22Rv1 (cell line): ENCODE data around the gene VMP1.

Experiments used
- H3K27ac ChIP-seq: fragments of 450-650 bp; 2 replicates; pipeline ENCODE4 v1.5.1; 2017
- CTCF ChIP-seq: fragments of 450-650 bp; IDR thresholded peaks from 2 replicates; pipeline ENCODE4 v1.5.1; 2017; ENCODE audit warnings: mild to moderate bottlenecking
- ZFX ChIP-seq: fragments of 450-650 bp; IDR thresholded peaks from 2 replicates; pipeline ENCODE4 v1.6.1; 2017; ENCODE audit warnings: antibody characterized with exemption, borderline replicate concordance

Gene VMP1

GRCh38 chr17:59814685-59815084, 107.2 kb downstream of the VMP1 start:
- no peak for TF ChIP-seq ZFX
- TF ChIP-seq CTCF: no peak
- no peak overlapping the region for H3K27ac ChIP-seq

- H3K27ac ChIP-seq: no peak overlapping the region
- no peak for TF ChIP-seq CTCF
- no peak for TF ChIP-seq ZFX
Observed at GRCh38 chr17:59815965-59816364, 108.5 kb downstream of the VMP1 start.

GRCh38 chr17:59825533-59826322, 118.3 kb downstream of the VMP1 start:
- H3K27ac ChIP-seq: no peak overlapping the region
- TF ChIP-seq CTCF (no peak), ZFX (no peak)

GRCh38 chr17:59826706-59827453, 119.4 kb downstream of the VMP1 start:
- peak overlapping the region; percentile 61; the same call in 1 of the 2 replicates for H3K27ac ChIP-seq
- TF ChIP-seq ZFX: no peak
- no peak for TF ChIP-seq CTCF

- no peak for TF ChIP-seq CTCF
- TF ChIP-seq ZFX: no peak
- peak overlapping the region; percentile 61 for H3K27ac ChIP-seq
Observed at GRCh38 chr17:59827721-59828477, 120.4 kb downstream of the VMP1 start.

- H3K27ac ChIP-seq: peak overlapping the region; percentile 61
- TF ChIP-seq CTCF: no peak
- no peak for TF ChIP-seq ZFX
Observed at GRCh38 chr17:59828478-59828760, 121.0 kb downstream of the VMP1 start.

GRCh38 chr17:59828819-59829216, 121.4 kb downstream of the VMP1 start:
- H3K27ac ChIP-seq: peak overlapping the region; percentile 61
